Osteocyte (in vitro differentiated cells): ENCODE measurements around the gene HECW1. TPM values are rescaled to one million over a fixed set of nuclear protein-coding genes. Genes with fewer than 3 reads are reported as not detected.

Experiments used
- DNase-seq: peaks from one replicate; pipeline ENCODE4 v3.0.0; 2021; ENCODE audit warnings: mixed read lengths; ENCODE audit not compliant: unreplicated experiment; ENCODE audit errors: extremely low spot score
- H3K27ac Mint-ChIP-seq: one replicate; pipeline ENCODE4 v1.8.0; 2021; ENCODE audit warnings: mild to moderate bottlenecking, mixed read lengths; ENCODE audit not compliant: unreplicated experiment
- H3K27me3 Mint-ChIP-seq: one replicate; pipeline ENCODE4 v1.8.0; 2021; ENCODE audit warnings: mixed read lengths; ENCODE audit not compliant: unreplicated experiment
- H3K36me3 Mint-ChIP-seq: one replicate; pipeline ENCODE4 v1.8.0; 2021; ENCODE audit warnings: mixed read lengths; ENCODE audit not compliant: unreplicated experiment
- H3K4me1 Mint-ChIP-seq: one replicate; pipeline ENCODE4 v1.8.0; 2021; ENCODE audit warnings: mixed read lengths; ENCODE audit not compliant: unreplicated experiment
- H3K4me3 Mint-ChIP-seq: one replicate; pipeline ENCODE4 v1.8.0; 2021; ENCODE audit warnings: mild to moderate bottlenecking, moderate library complexity, mixed read lengths; ENCODE audit not compliant: unreplicated experiment
- H3K9me3 Mint-ChIP-seq: one replicate; pipeline ENCODE4 v1.8.0; 2021; ENCODE audit warnings: mixed read lengths; ENCODE audit not compliant: unreplicated experiment
- CTCF ChIP-seq: fragments of 200-600 bp; sonication (generic); IDR thresholded peaks from 2 replicates; pipeline ENCODE4 v1.5.0; 2021; ENCODE audit warnings: antibody characterized with exemption, mild to moderate bottlenecking, moderate library complexity
- total RNA-seq: library from RNA; stranded (reverse); gene quantifications from 2 replicates; pipeline ENCODE4 v1.2.1, GENCODE V29; 2021

The HECW1 gene
- total RNA-seq, 1 donor from 2014 or later, result 0.16 TPM

DNA sequence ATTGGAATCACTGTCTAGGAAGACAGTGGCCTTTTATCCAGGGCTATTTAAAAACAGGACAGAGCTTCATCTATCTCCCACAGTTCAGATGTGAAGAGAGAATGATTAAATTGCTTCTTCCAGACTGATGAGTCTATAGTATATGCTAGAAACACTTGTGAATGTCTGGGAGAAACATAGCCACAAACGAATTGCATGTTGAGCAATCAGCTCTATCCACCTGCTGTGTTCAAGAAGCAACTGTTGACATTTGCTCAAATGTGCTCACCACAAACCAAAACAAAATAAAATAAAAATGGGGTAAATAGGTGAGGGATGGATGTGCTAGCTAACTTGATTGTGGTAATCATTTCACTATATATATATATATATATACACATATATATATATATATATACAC is 195.1 kb downstream of the HECW1 start:
- peaks cover 2% of the 10 kb centered on the region for H3K4me1 Mint-ChIP-seq
- H3K9me3 Mint-ChIP-seq, result no peaks in the 10 kb centered on the region
- no peaks in the 10 kb centered on the region for H3K36me3 Mint-ChIP-seq
- H3K27me3 Mint-ChIP-seq, result peaks cover 23% of the 10 kb centered on the region
- TF ChIP-seq CTCF, result no peak
- no peak overlapping the region for H3K4me3 Mint-ChIP-seq
- DNase-seq, result no peak
- no peak overlapping the region for H3K27ac Mint-ChIP-seq

- no peaks in the 10 kb centered on the region for H3K9me3 Mint-ChIP-seq
- TF ChIP-seq CTCF, result no peak
- no peak overlapping the region for H3K4me3 Mint-ChIP-seq
- H3K27ac Mint-ChIP-seq, result no peak overlapping the region
- peaks cover 27% of the 10 kb centered on the region for H3K27me3 Mint-ChIP-seq
- no peaks in the 10 kb centered on the region for H3K4me1 Mint-ChIP-seq
- DNase-seq, result no peak
- no peaks in the 10 kb centered on the region for H3K36me3 Mint-ChIP-seq
These were observed 196.7 kb downstream of the HECW1 start for GRCh38 chr7:43308913-43309705.

- Mint-ChIP-seq H3K27ac (no peak overlapping the region), H3K4me1 (no peaks in the 10 kb centered on the region), H3K9me3 (no peaks in the 10 kb centered on the region), H3K36me3 (no peaks in the 10 kb centered on the region), H3K4me3 (no peak overlapping the region), H3K27me3 (peaks cover 27% of the 10 kb centered on the region)
- DNase-seq, result no peak
- TF ChIP-seq CTCF, result no peak
These were observed 197.2 kb downstream of the HECW1 start for GRCh38 chr7:43309706-43310022.

DNA sequence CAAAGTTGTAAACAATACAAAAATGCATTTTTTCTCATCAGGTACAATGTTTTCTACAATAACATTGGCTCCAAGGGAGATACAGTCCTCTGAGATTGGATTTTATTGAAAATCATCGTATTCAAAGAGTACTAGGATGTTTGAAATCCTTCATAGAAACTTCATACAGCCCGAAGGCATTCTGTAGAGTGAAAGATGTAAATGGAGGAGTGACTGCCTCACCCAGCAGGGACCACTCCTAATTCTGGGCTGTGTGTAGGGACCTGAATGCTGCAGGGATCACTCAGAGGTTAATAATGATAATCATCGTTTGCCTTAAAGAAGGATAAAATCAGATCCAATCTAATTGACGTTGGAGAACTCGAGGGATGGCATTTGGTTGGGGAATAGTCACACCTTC is 198.6 kb downstream of the HECW1 start:
- Mint-ChIP-seq H3K36me3 (no peaks in the 10 kb centered on the region), H3K4me3 (no peak overlapping the region), H3K27ac (no peak overlapping the region), H3K9me3 (no peaks in the 10 kb centered on the region), H3K27me3 (peaks cover 26% of the 10 kb centered on the region), H3K4me1 (no peaks in the 10 kb centered on the region)
- no peak for DNase-seq
- TF ChIP-seq CTCF, result no peak

GRCh38 chr7:43311694-43312093 is 199.2 kb downstream of the HECW1 start:
- peaks cover 23% of the 10 kb centered on the region for H3K27me3 Mint-ChIP-seq
- no peak for DNase-seq
- no peak for TF ChIP-seq CTCF
- no peaks in the 10 kb centered on the region for H3K4me1 Mint-ChIP-seq
- no peak overlapping the region for H3K27ac Mint-ChIP-seq
- no peaks in the 10 kb centered on the region for H3K9me3 Mint-ChIP-seq
- no peak overlapping the region for H3K4me3 Mint-ChIP-seq
- H3K36me3 Mint-ChIP-seq, result no peaks in the 10 kb centered on the region
